Panc1 (cell line): Measurements from ENCODE around the gene EHD4.

ENCODE experiments used
- CTCF ChIP-seq: fragments of 450-650 bp; IDR thresholded peaks from 2 replicates; pipeline ENCODE4 v1.5.1; 2017; ENCODE audit warnings: mild to moderate bottlenecking
- REST ChIP-seq, 2 experiments: IDR thresholded peaks; 2 replicates each; pipeline ENCODE4 v1.6.1; 2011 to 2012; ENCODE audit warnings: low read depth in 2 of 2, control low read depth in 1 of 2, low read length in 1 of 2, mild to moderate bottlenecking in 1 of 2, moderate library complexity in 1 of 2; ENCODE audit not compliant: insufficient read depth in 1 of 2

DNA sequence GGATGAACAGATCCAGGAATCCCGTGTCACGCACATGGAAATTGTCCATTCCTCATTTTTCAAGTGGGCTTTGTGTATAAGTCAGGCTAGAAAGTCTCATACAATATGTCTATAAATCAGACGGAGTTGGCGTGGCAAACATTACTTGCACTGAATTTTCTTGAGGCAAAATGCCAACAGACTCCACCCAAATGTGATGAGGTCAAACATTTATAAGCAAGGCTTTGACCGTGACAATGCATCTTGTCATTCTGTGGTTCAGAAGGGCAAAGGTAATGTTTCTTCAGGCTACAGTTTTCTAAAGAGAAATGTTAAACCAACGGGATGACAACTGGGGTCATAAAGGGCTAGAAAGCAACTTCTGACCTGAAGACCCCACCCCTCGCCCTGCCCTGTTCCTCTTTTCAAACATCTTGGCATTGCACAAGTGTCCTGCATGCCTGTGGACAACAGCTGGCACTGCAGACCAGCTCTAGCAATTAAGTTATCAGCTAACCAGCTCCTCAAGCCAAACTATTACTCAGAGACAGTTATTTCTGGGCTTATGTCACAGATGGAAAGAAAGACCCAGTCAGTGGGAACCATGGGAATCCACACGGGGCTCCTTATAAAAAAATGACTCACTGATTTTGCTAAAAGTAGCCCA is 42.0 kb downstream of the EHD4 start:
- no peak; the same call in 1 of the 2 replicates for TF ChIP-seq CTCF
- TF ChIP-seq REST (IDR thresholded peaks at IDR 0.05; ENCODE audit: insufficient read depth in 1 of 2, low read depth in 2 of 2, low read length in 1 of 2), result no peak
